K562 (cell line): Measurements from ENCODE around the gene TMEM120B. TPM values are rescaled to one million over a fixed set of nuclear protein-coding genes. Genes with fewer than 3 reads are reported as not detected.

ENCODE experiments used
- CTBP1 ChIP-seq: fragments of 450-650 bp; IDR thresholded peaks from 2 replicates; pipeline ENCODE4 v1.6.1; 2016; ENCODE audit warnings: borderline replicate concordance
- CTCF ChIP-seq, 3 experiments: IDR thresholded peaks in 2 of 3; conservative IDR thresholded peaks in 1 of 3; 2 replicates each; pipeline ENCODE4 v1.5.1; 2011 to 2012; ENCODE audit warnings: low read length in 3 of 3, mild to moderate bottlenecking in 3 of 3, control low read depth in 2 of 3, improper control_type of control experiment in 1 of 3, inconsistent platforms in 1 of 3, low read depth in 1 of 3, mixed read lengths in 1 of 3, moderate library complexity in 1 of 3; ENCODE audit not compliant: insufficient read depth in 2 of 3
- ELF1 ChIP-seq: fragments of 200-800 bp; sonication (Bioruptor generic); IDR thresholded peaks from 2 replicates; pipeline ENCODE4 v1.6.1; 2016; ENCODE audit warnings: missing genetic modification characterization, missing compliant biosample characterization
- GATAD2A ChIP-seq: fragments of 450-650 bp; IDR thresholded peaks from 2 replicates; pipeline ENCODE4 v1.6.1; 2017
- KLF16 ChIP-seq: IDR thresholded peaks from 2 replicates; pipeline ENCODE4 v1.6.1; 2016; ENCODE audit warnings: antibody characterized with exemption
- KLF6 ChIP-seq: fragments of 250-450 bp; sonication (Bioruptor Pico); IDR thresholded peaks from 2 replicates; pipeline ENCODE4 v1.4.0; 2020; ENCODE audit warnings: mild to moderate bottlenecking, moderate library complexity, borderline replicate concordance
- NR4A1 ChIP-seq, 2 experiments: fragments of 250-450 bp in 1 of 2; fragments of 450-650 bp in 1 of 2; sonication (Bioruptor Pico) in 1 of 2; IDR thresholded peaks; 2 replicates each; pipeline versions ENCODE4 v1.4.0 to v1.6.1; 2016 to 2020; ENCODE audit warnings: mild to moderate bottlenecking in 2 of 2, missing compliant biosample characterization in 1 of 2, missing genetic modification characterization in 1 of 2, moderate library complexity in 1 of 2
- PHB ChIP-seq: fragments of 250-450 bp; sonication (Bioruptor Pico); IDR thresholded peaks from 2 replicates; pipeline ENCODE4 v1.5.0; 2021
- SOX6 ChIP-seq: fragments of 450-650 bp; IDR thresholded peaks from 2 replicates; pipeline ENCODE4 v1.6.1; 2014; ENCODE audit warnings: mild to moderate bottlenecking
- TFAP4 ChIP-seq: sonication (generic); formaldehyde crosslinking; IDR thresholded peaks from 2 replicates; pipeline ENCODE4 v1.8.0; 2022; ENCODE audit warnings: missing genetic modification reagents, mild to moderate bottlenecking, moderate library complexity, borderline replicate concordance
- ZBTB33 ChIP-seq: sonication (generic); formaldehyde crosslinking; IDR thresholded peaks from 2 replicates; pipeline ENCODE4 v1.8.1; 2023; ENCODE audit warnings: mild to moderate bottlenecking, missing genetic modification reagents
- polyA plus RNA-seq, 8 experiments: library from polyadenylated mRNA; depleted of rRNA in 4 of 8; stranded (reverse) in 5 of 8; unstranded in 3 of 8; fragments of >200 nt; fragmentation: Nextera tagmentation in 2 of 8; fragmentation: Illumina TruSeq in 1 of 8; extraction: Ambion mirVana in 2 of 8; extraction: Trizol in 1 of 8; gene quantifications; 2 replicates each; pipeline versions ENCODE4 v1.2.1 to v1.2.3, GENCODE V29; 2011 to 2014; ENCODE audit warnings: inconsistent platforms in 1 of 8, missing spikeins in 1 of 8
- total RNA-seq, 7 experiments: library from RNA; depleted of rRNA in 6 of 7; stranded (reverse); fragments of >200 nt in 6 of 7; fragmentation: Illumina TruSeq in 2 of 7; extraction: Trizol in 2 of 7; gene quantifications; 2 replicates each; pipeline versions ENCODE4 v1.2.1 to v1.2.3, GENCODE V29; 2011 to 2021; ENCODE audit warnings: low replicate concordance in 1 of 7
- TF ChIP-seq, protein P1 (sequence below): fragments of 450-650 bp; formaldehyde crosslinking; IDR thresholded peaks from 2 replicates; pipeline ENCODE4 v1.4.0; 2020; ENCODE audit warnings: mild to moderate bottlenecking, moderate library complexity

TMEM120B gene
- total and polyA plus RNA-seq, 9 of the 15 experiments (the other 6 are each of a cell fraction or from before 2014, with no cell fraction given): 1.7 to 18.6 (median 7.4) TPM

GRCh38 chr12:121773011-121773777, 60.6 kb downstream of the TMEM120B start (continued):
- TF ChIP-seq KLF6: no peak
- 0 out of 2 replicates have a peak, but pooled peaks have one; percentile 42 for TF ChIP-seq KLF16
- TF ChIP-seq NR4A1 (CRISPR knock-in tag; IDR thresholded peaks at IDR 0.05): no peak
- 0 out of 2 replicates have a peak, but pooled peaks have one; percentile 25 for TF ChIP-seq NR4A1 (tag; IDR thresholded peaks at IDR 0.05)
- TF ChIP-seq TFAP4: peak; percentile 67; the same call in 1 of the 2 replicates
- TF ChIP-seq, protein P1, sequence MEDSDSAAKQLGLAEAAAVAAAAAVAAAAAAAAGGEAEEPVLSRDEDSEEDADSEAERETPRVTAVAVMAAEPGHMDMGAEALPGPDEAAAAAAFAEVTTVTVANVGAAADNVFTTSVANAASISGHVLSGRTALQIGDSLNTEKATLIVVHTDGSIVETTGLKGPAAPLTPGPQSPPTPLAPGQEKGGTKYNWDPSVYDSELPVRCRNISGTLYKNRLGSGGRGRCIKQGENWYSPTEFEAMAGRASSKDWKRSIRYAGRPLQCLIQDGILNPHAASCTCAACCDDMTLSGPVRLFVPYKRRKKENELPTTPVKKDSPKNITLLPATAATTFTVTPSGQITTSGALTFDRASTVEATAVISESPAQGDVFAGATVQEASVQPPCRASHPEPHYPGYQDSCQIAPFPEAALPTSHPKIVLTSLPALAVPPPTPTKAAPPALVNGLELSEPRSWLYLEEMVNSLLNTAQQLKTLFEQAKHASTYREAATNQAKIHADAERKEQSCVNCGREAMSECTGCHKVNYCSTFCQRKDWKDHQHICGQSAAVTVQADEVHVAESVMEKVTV: peak; percentile 90
- 0 out of 2 replicates have a peak, but pooled peaks have one; percentile 19 for TF ChIP-seq SOX6
- peak; percentile 97 for TF ChIP-seq ZBTB33 (CRISPR knock-in tag)
- peak; percentile 95 to 97 (median 96) for TF ChIP-seq CTCF (IDR thresholded peaks at IDR 0.05 in 2 of 3, conservative IDR thresholded peaks at IDR 0.05 in 1 of 3; ENCODE audit: insufficient read depth in 2 of 3, low read depth in 1 of 3, low read length in 3 of 3)
- TF ChIP-seq ELF1 (tag): peak; percentile 72; the same call in 1 of the 2 replicates
- TF ChIP-seq PHB (CRISPR knock-in tag): no peak
- TF ChIP-seq CTBP1: peak; percentile 54; the same call in 1 of the 2 replicates
- 0 out of 2 replicates have a peak, but pooled peaks have one; percentile 24 for TF ChIP-seq GATAD2A
- TF ChIP-seq, all 486 proteins: peak for 33
